SW 1271 (cell line): ENCODE data around the gene ITGA8.
"Not testable (repeated sequence)": the region's sequence is repeated elsewhere in the genome, so short reads cannot be mapped to it uniquely, and the experiment has no call there.

Experiments used
- DNase-seq, 2 experiments: peaks; one replicate each; lab custom pipeline; 2025; lab: John Stamatoyannopoulos, UW

The ITGA8 gene

DNA sequence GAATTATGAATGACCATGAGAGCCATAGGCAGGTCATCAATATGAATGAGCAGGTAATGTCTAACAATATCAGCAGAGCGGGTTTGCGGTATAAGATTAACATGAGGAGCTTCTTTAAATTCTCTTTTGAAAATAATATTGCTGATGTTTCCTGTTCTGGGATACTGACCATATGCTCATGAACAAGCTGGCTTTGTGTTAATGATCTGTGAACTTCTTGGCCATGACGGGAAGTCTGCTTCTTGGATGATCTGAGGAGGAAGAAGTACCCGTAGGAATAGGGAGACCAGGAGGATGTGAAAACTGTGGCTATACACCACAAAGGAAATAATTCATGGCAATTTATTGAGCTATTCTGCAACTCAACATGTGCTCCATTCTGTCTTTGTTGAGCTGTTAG is 38.6 kb downstream of the ITGA8 start:
- DNase-seq = no peak

DNA sequence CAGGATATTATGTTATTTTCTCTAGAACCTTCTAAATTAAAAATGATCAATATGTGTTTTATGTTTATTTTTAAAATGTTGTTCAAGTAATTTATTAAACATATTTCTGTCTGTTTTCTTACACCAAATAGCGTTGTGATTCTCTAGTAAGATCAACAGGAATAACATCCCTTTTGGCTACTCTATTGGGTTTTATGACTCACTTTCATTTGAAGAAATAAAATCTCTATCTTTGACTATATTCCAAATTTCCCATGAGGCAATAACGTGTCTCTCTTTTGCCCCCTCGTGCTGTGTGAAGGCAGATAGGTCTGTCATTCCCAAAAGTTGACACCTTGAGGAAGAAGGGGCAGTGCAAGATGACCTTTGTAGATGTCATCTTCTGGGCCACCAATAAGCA is 40.9 kb downstream of the ITGA8 start:
- no peak for DNase-seq

DNA sequence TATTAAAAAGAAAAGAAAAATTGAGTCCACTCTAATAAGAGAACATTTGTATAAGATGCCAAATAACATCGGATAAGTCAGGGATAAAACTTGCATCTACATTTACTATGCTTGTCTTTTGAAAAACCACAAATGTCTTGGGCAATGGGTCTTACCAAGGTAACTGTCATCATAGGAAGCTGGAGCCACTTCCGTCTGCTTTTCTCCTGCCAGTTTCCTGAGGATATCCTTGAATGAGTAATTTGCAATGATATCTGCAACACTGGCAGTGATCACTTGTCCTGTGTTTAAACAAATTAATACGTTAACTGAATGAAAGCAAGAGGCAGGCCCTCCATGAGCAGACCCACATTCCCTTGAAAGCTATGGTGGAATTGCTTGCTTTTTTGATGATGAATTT is 47.3 kb downstream of the ITGA8 start:
- no peak for DNase-seq

DNA sequence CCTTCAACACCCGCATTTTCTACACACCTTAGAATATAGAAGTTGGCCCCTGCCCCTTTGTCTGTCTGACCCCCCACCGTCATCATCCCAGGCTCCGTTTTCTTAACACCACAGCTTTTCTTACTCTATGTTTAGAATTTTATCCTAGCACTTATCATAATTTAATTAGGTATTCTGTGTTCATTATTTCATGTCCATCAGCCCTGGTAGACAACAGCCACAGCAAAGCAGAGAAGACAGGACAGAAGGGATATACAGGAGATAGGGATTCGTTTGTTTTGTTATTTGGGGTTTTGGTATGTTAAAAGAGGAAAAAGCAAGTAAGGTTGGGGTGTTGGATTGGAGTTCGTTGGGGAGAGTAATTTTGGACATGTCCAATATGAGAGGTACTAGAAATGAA is 48.8 kb downstream of the ITGA8 start:
- DNase-seq = no peak

DNA sequence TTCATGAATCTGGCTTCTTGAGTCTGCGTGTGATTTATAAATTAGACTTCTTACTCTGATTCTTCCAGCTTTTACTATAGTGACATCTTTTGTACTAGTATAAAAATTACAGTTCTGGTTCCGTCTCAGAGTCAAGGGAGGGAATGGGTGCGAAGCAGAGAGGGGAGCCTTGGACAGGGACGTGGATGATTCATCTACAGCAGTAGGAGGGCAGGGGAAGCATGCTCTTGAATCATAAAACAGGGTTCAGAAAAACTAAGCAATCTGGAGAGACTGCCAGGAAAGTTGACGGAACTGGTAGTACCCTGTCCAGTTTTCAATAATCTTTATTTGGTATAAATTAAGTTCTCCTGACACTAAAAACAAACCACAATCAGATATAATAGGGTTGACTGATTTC is 58.1 kb downstream of the ITGA8 start:
- DNase-seq = no peak

DNA sequence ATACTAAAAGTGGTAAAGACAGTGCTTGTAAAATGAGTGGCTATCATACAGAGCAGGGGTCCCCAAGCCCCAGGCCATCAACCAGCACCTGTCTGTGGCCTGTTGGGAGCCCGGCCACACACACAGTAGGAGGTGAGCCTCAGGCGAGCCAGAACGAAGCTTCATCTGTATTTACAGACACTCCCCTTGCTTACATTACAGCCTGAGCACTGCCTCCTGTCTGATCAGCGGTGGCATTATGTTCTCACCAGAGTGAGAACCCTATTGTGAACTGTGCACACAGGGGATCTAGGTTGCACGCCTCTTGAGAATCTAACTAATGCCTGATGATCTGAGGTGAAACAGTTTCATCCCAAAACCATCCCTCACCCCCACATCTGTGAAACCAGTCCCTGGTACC is 58.7 kb downstream of the ITGA8 start:
- DNase-seq = no peak

DNA sequence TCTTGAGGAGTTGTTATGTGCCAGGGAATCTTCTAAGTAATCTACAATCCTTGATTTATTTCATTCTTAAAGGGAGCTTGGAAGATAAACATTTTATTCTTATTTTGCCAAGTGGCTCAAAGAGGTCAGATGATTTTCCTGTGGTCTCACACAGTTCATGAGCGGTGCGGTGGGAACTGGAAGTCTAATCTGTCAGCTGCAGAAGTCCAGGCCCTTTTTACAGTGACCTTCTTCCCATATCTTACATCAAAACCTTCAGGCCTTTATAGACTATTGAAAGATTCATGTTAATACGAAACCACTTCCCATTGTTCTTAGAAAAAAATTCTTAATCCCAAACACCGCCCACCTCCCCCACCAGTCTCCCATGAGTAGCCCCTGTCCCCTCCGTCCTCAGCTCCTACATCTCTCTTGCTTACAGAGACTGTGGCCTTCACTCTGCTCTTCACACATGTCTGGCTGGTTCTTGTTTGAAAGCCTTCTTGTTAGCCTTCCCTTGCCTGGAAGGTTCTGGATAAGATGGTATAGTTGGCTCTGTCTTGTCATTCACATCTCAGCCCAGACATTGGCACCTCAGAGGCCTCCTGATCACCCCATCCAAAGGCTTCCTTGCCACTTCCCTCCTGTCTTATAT is 61.5 kb downstream of the ITGA8 start:
- DNase-seq = no peak

DNA sequence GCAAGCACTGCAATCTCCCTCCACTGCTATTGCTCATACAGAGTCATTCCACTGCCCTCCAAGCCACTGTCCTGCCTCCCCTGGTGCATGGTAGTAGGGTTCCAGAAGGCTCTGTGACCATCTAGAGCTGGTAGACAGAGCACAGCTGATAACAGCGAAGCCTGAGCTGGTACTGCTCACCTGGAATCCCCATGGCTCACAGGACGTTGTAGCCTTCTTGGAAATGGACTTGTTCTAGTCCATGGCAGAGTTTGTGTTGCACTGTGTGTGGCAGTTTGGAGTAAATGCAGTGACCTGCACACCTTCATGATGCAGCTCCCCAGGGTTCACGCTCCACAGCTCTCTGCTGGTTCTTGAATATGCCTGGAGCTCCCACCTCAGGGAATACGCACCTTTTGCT is 67.0 kb downstream of the ITGA8 start:
- DNase-seq = no peak

- DNase-seq = no peak
These were observed 67.6 kb downstream of the ITGA8 start for GRCh38 chr10:15652117-15652516.

DNA sequence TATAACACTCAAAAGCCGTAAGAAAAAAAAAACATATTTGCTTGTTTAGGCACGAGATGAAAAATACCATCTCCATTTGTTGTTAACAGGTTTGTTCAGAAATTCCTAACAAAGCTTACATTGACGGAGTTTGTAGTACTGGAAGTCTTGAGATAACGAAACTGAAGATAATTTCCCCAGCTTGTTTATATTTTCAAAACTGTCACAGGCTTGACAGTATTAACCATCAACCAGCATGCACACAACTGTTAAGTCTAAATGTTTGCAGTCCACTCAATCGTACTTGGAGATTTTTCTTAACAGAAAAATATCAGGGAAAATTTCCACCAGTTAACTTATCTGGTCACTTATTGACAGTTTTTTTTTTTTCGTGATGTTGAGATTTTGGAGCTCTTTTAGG is 68.5 kb downstream of the ITGA8 start:
- DNase-seq = no peak

DNA sequence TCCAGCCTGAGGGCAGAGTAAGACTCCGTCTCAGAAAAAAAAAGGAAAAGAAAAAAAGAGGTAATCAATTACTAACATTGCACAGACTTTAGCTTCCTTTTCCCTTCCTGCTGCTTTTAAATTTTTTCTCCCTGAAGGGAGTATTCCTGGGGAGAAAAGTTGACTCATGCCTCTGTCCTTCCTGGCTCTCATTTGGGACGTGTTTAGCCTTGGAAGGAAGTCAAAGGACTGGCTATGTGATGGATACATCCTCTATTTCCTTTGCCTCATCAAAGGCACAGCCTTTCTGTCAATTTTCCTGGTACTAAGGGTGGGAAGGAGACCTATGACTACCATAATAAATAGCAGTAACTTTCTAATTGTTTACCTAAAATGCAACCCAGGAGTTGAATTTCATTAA is 77.6 kb downstream of the ITGA8 start:
- DNase-seq = no peak

- no peak for DNase-seq
These were observed 79.1 kb downstream of the ITGA8 start for GRCh38 chr10:15640536-15641085.

DNA sequence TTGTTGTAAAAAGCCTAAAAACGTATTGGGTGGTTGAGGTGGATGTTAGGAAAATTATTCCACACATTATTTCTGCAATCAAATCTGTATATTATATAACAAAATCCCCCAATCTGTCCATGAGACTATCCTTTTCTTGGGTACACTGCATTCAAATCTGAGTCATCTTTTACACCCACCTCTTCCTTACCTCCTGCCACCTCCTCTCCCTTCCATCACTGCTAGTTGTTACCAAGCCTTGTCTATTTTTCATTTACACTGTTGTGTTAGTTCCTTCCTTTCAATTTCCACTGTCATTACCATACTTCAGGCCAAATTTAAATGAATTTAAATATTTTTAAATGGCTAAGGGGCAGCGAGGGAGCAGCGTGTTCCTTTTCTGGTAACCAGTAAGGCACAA is 83.3 kb downstream of the ITGA8 start:
- DNase-seq = no peak

GRCh38 chr10:15632456-15633091 is 87.1 kb downstream of the ITGA8 start:
- DNase-seq = no peak

- not testable (repeated sequence) for DNase-seq
These were observed 88.5 kb downstream of the ITGA8 start for GRCh38 chr10:15631205-15631604.

- no peak for DNase-seq
These were observed 89.4 kb downstream of the ITGA8 start for GRCh38 chr10:15630353-15630752.

GRCh38 chr10:15627617-15628196 is 92.0 kb downstream of the ITGA8 start:
- peak in 1 of 2 experiments; percentile 18 for DNase-seq

GRCh38 chr10:15626937-15627336 is 92.8 kb downstream of the ITGA8 start:
- no peak for DNase-seq

- no peak for DNase-seq
These were observed 94.5 kb downstream of the ITGA8 start for GRCh38 chr10:15625261-15625660.

DNA sequence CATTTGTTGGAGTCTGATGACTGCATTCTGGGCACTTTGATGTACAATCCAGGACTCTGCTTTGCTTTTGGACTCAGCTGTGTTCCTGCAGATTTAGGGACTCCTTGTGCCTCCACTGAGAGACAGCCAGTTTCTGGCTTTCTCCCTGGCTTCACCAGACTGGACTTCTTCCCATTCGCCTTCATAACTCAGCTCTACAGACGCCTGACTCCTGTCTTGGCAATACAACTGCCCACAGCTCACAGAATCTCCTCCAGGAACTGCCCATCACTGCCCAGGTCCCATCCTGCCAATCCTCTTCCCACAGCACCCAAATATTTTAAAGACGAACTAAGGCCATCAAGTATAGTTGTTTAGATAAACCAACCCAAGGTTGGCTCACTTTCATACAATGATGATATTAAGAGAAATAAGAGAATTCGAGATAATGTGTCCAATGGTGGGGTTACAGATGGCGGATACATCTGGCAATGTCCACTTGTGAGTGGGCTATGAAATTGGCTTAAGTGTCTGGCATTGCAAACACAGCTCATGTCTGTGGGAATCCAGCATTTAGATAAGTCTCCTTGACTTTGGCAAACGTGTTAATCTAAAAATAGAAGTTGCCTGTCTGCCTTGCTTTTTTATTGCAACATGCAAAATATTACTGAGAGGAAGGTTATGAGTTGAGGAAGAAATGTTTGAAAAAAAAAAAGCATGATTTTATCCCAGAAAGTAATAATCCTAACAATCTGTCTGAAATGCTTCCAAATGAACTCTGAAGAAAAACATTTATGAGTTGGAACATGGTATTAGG is 95.1 kb downstream of the ITGA8 start:
- DNase-seq = no peak

GRCh38 chr10:15620836-15621515 is 98.7 kb downstream of the ITGA8 start:
- DNase-seq = no peak

DNA sequence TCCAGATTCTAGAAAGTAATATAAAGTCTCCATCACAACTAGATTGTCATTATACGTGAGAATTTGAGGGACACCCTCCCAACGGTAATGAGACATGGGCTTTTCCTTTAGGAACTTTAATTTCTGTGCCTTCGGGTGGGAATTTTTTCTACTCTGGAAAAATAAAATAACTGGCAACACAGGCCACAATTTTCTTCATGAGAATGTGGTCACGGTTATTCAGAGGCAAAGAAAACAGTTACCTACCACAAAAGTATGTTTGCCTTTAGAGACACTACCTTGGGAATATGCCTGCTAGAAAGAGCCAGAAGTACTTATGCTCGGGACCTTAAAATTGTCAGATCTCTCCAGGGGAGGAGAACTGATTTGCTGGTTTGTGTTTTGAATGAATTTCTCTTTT is 99.4 kb downstream of the ITGA8 start:
- no peak for DNase-seq
